Stimulated activated CD8-positive, alpha-beta memory T cell treated with anti-CD3 and anti-CD28 coated beads, Interleukin-2, amount 100 ng/mL, for 1 hour (primary cell): ENCODE measurements around the gene RNASEL.
A peak's percentile ranks its signal among the peaks of the same experiment; 100 is the strongest.
"Not testable (repeated sequence)": the region's sequence is repeated elsewhere in the genome, so short reads cannot be mapped to it uniquely, and the experiment has no call there.

ENCODE experiments used
- DNase-seq, 2 donors: peaks; one replicate each; pipeline ENCODE4 v3.0.0-alpha.2; 2020; ENCODE audit warnings: low read depth in 2 of 2

RNASEL gene

DNA sequence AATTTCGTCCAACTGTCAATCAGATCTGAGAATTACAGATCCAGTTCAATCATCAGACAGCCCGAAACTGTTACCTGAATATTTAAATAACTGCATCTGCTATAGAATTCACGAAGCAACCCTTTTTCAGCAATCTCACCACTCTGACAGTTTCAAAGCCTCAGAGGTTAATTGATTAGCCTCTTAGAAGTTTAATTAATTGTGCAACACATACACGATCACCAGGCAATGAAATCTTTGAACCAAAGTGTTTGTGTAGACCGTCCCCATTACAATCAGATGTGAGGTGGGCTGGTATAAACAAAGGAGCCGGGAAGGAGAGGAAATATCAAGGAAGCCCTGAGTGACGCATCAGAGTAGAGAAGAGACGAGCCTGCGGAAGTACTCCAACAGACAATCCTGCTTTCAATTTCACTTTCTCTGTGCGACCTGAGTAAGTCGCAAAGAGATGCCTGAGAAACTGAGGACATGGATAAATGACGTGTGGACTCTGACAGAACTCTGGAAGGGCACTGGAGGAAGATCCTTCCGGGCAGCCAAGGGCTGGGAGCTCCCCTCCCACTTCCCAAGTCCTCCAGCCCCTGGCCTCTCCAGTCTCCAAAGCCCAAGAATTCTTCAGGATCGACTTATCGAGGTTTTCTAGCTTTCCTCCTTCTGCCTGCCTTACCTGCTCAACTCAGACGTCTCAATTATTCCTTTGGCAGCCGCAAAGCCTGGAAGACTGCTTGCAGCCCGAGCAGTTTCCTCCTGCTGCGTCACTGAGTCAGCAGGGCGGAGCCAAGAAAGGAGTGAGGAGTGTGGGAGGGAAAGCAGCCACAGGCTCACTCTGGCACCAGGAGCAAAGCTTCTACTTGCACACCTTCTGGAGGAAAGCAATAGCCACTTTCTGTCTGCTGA lies at the start of gene RNASEL:
Gene RNASEL, minus strand, starts transcription at position 757 of the 897 bp plus-strand sequence. CDS start 2,450 bp downstream, outside the sequence.
- DNase-seq = peak in 1 of 2 donors; percentile 33

DNA sequence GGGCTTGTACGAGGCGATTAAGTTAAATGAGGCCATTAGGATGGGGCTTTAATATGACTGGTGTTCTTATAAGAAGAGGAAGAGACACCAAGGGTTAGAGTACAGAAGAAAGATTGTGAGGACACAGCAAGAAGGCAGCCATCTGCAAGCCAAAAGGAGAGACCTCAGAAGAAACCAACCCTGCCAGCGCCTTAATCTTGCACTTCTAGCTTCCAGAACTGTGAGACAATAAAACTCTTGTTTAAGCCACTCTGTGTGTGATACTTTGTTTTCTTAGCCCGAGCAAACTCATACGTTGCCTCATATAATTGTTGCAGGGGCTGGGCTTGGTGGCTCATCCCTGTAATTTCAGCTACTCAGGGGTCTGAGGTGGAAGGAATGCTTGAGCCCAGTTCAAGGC lies 48.7 kb upstream of the RNASEL start:
- DNase-seq = no peak

GRCh38 chr1:182635871-182636270 lies 46.8 kb upstream of the RNASEL start:
- no peak for DNase-seq

DNA sequence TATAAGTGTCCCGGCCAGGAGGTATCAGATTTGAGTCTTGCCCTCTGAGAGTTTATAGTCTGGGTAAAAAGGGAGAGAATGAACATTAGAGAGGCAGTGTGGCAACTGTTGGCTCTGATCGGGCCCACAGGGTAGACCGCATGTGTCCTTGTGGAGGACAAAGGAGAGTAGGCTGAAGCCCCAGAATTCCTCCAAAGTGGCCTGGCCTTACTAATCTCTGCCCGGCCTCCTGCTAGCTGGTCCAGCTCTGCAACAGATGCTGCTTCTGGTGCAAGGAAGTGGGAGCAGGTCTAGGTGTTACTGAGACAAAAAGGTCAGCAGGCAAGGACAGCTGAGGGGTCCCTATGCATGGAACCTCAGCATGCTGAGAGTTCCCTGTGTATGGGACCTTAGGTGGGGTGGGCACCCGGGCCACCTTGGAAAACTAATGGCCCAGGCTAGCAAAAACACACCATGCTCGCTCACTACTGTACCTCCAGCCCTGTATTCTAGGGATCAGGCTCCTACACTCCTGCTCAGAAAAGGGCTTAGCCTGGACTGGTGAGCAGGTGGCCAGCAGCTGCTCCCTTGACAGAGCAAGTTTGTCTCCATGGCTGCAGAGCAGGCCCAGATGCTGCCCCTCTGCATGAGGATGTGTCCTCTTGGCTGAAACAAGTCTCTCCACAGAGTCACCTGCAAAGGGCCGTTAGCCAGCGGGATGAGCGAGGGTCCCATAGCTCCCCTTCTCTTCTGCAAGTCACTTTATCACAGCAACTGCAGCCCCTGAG lies 45.4 kb upstream of the RNASEL start:
- DNase-seq = no peak

- DNase-seq = no peak
These were observed 44.7 kb upstream of the RNASEL start for GRCh38 chr1:182633657-182634281.

DNA sequence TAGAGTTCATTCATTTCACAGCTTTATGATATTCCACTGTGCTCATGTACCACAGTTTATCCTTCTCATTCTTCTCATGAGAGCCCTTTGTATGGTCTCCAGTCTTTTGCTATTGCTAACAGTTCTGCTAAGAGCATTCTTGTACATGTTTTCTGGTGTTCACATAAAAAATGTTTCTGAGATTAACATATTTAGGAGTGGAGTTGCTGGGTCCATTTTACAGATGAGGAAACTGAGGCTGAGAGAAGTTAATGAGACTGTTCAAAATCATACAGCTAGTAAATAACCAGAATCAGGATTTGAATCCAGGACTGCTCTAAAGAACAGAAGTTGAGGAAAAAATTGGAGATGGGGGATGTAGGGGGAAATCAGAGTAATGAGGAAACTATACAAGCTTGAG lies 44.0 kb upstream of the RNASEL start:
- DNase-seq = no peak

GRCh38 chr1:182632441-182632857 lies 43.4 kb upstream of the RNASEL start:
- DNase-seq = not testable (repeated sequence)

DNA sequence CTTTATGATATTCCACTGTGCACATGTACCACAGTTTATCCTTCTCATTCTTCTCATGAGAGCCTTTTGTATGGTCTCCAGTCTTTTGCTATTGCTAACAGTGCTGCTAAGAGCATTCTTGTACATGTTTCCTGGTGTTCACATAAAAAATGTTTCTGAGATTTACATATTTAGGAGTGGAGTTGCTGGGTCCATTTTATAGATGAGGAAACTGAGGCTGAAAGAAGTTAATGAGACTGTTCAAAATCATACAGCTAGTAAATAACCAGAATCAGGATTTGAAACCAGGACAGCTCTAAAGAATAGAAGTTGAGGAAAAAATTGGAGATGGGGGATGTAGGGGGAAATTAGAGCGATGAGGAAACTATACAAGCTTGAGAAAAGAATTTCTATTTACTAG lies 42.9 kb upstream of the RNASEL start:
- no peak for DNase-seq

- no peak for DNase-seq
These were observed 42.1 kb upstream of the RNASEL start for GRCh38 chr1:182631053-182631677.

- no peak for DNase-seq
These were observed 41.5 kb upstream of the RNASEL start for GRCh38 chr1:182630586-182630985.

- peak; percentile 10 to 14 for DNase-seq
These were observed 40.5 kb upstream of the RNASEL start for GRCh38 chr1:182629499-182630096.

GRCh38 chr1:182629080-182629479 lies 40.0 kb upstream of the RNASEL start:
- no peak for DNase-seq

GRCh38 chr1:182628657-182629056 lies 39.6 kb upstream of the RNASEL start:
- no peak for DNase-seq

DNA sequence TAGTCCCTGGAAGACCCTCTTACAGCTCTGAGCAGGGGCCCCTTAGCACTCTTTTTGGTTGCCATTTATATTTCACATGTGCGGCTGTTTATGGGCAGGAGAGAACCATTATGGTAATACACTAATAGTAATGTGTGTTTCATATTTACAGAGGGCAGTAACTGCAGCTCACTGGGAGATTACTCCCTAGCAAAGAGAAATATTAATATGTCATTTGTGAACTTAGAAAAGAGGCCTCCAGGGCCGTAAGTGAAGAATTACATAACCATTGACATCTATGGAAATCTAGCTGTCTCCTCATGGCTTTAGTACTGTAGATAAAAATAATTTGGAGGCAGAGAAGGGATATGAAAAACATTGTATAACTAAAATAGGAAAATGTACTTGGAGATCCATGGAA lies 38.6 kb upstream of the RNASEL start:
- no peak for DNase-seq

DNA sequence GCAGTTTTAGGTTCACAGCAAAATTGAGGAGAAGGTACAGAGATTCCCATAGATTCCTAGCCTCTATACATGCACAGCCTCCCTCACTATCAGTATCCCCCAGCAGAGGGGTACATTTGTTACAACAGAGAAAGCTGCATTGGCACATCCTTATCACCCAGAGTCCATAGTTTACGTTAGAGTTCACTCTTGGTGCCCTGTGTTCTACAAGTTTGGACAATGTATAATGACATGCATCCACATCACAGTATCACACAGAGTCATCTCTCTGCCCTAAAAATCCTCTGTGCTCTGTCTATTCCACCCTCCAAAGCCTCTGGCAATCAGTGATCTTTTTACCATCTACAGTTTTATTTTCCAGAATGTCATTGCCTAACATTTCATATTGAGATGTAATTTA lies 37.5 kb upstream of the RNASEL start:
- no peak for DNase-seq

- DNase-seq = no peak
These were observed 36.9 kb upstream of the RNASEL start for GRCh38 chr1:182625719-182626504.

DNA sequence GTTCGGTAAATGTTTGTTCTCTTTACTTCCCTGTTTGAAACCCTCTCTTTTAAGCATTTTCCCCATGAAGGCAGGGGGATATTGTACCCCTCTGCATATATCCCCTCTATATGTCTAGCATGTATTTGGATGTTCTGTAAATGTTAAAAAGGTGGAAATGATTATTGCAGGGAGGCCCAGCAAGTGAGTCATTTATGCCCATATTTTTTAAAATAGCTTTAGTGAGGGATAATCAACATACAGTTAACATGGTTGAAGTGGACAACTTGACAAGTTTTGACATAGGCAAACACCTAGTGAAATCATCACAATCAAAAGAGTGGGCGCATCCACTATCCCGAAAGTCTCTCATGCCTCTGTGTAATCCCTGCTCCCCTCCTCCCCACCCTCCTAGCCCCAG lies 36.0 kb upstream of the RNASEL start:
- DNase-seq = no peak

DNA sequence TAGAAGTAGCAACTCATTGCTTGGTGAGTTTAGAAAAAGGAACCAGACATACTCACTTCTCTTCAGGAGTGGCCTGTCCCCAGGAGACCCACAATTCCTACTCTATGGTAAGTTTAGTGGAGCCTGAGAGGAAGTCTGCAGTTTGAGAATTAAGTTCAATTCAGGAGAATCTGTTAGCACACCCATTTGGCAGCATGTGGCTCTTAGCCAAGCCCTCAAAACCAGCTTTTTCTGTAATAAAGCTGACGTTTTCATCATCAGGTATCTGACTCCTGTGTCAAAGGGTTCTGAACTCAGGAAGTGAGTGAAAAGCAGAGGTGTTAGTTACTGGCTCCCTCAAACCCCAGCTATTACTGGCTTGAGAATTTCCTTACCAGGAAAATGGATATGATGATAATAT lies 35.5 kb upstream of the RNASEL start:
- DNase-seq = no peak

DNA sequence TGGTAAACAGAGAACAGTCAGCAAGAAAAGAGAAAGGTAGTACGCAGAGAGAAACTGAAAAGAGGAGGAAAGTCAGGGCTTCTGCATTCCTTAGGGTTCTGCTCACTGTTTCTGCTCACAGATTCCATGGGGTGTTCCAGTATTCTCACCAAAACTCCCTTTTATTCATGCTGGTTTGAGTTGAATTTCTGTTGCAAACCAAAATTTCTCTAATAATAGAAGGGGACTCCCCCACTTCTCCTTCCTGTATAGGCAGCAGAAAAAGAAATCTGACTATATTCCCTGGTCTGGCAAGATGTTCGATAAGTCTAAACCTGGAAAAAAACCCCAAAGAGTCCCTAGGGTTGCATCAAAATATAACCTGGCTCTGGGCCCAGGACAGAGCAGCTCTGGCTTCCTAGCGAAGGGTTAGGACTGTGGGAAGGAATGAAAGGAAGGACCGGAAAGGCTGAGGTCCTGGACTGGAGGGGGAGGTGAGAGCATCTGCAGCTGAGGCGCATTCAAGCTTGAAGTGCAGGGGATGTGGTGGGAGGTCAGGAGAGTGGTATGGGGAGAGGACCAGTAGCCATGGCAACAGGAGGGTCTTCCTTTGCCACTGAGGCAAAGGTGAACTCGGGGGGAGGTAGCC lies 34.0 kb upstream of the RNASEL start:
- no peak for DNase-seq

GRCh38 chr1:182621906-182622305 lies 32.9 kb upstream of the RNASEL start:
- no peak for DNase-seq
